A549 (cell line): ENCODE data around the gene AFAP1.

Source experiments
- MYC ChIP-seq: IDR thresholded peaks from 2 replicates; pipeline ENCODE4 v1.6.1; 2012; ENCODE audit warnings: mild to moderate bottlenecking, inconsistent platforms, low read length, improper control_type of control experiment, borderline replicate concordance
- PBX3 ChIP-seq: IDR thresholded peaks from 2 replicates; pipeline ENCODE4 v1.6.1; 2012

- TF ChIP-seq MYC (no peak), PBX3 (no peak)
Measured at GRCh38 chr4:7904952-7905915, 34.4 kb downstream of the AFAP1 start.
